Esophagus squamous epithelium (tissue), 5 donors: ENCODE results near the gene ABCC1. TPM values are rescaled to one million over a fixed set of nuclear protein-coding genes. Genes with fewer than 3 reads are reported as not detected.
A peak's percentile ranks its signal among the peaks of the same experiment; 100 is the strongest.

Source experiments
- DNase-seq: peaks from one replicate; lab custom pipeline; 2025; lab: John Stamatoyannopoulos, UW
- H3K27ac ChIP-seq, 4 donors: fragments of 200-600 bp; sonication (generic); one replicate each; pipeline ENCODE4 v1.5.1; 2016 to 2019; ENCODE audit warnings: mild to moderate bottlenecking in 1 of 4
- H3K27me3 ChIP-seq, 4 donors: fragments of 200-600 bp; sonication (generic); 1 replicate in 3 of 4; 2 replicates in 1 of 4; pipeline versions ENCODE4 v1.5.1 to v1.6.0; 2017 to 2021; ENCODE audit warnings: antibody characterized with exemption in 1 of 4
- H3K36me3 ChIP-seq, 3 donors: fragments of 200-600 bp; sonication (generic); one replicate each; pipeline ENCODE4 v1.5.1; 2016 to 2019
- H3K4me1 ChIP-seq, 3 donors: fragments of 200-600 bp; sonication (generic); one replicate each; pipeline ENCODE4 v1.5.1; 2017 to 2019
- H3K4me3 ChIP-seq, 4 donors: fragments of 200-600 bp; sonication (generic); 1 replicate in 3 of 4; 2 replicates in 1 of 4; pipeline ENCODE4 v1.5.1; 2016 to 2019; ENCODE audit warnings: mild to moderate bottlenecking in 2 of 4, moderate library complexity in 1 of 4
- H3K9me3 ChIP-seq, 3 donors: fragments of 200-600 bp; sonication (generic); one replicate each; pipeline ENCODE4 v1.5.1; 2016 to 2019
- POLR2A ChIP-seq, 4 donors: fragments of 450-650 bp; IDR thresholded peaks; one replicate each; pipeline ENCODE4 v1.6.1; 2017; ENCODE audit warnings: antibody characterized with exemption in 4 of 4, mild to moderate bottlenecking in 4 of 4, moderate library complexity in 3 of 4
- WGBS, 2 donors: methylation state at CpG; one replicate each; pipeline ENCODE4 v1.1.5; 2018; 5-methylcytosine and 5-hydroxymethylcytosine counted together
- intact Hi-C: fragments of 100-400 bp; cut with DNase I; formaldehyde crosslinking; loops from one replicate; pipeline ENCODE4 v1.15.0; 2022
- total RNA-seq, 4 donors: library from RNA; depleted of rRNA; stranded (reverse); fragments of >200 nt; gene quantifications; one replicate each; pipeline ENCODE4 v1.1.0, GENCODE V29; 2016
- TF ChIP-seq, protein P1 (sequence below), 6 experiments: fragments of 450-650 bp in 4 of 6; fragments of 200-600 bp in 2 of 6; sonication (generic) in 2 of 6; IDR thresholded peaks; one replicate each; pipeline ENCODE4 v1.5.1; 2016 to 2019; ENCODE audit warnings: antibody characterized with exemption in 6 of 6, mild to moderate bottlenecking in 4 of 6, moderate library complexity in 4 of 6
- donor health status: DM: yes; HTN: yes; CAD: no.

Gene ABCC1
- total RNA-seq, 4 donors from 2014 or later, result 22.9 to 56.7 (median 46.9) TPM

DNA sequence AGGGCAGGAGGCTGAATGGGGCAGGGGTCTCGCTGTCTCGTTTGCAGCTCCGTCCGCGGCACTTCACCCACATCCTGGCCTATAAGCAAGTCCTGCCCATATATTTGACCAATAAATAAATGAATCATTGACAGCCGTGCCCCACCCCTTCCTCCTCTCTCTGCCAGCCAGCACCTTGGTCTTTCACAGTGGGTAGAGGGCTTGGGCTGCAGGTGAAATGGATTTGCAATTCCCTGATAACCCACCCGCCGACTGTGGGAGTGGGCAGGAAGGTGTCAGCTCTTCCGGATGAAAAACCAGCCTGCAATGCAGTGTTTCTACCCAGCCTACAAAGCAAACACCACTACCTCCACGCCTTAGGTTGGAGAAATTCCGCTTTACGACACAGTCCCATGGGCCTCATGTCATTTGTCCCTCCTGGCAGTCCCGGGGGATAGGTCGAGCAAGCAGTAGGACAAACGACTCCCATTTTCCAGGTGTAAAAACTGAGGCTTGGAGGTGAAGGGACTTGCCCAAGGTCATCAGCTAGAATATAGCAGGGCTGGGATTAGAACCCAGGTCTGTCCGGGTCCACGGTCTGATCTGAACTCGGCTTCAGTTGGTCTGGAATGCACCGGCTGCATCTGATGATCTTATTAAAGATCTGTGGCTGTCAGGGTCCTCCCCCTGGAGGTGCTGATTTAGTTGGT, 79.0 kb downstream of the ABCC1 start:
- H3K27ac ChIP-seq, result peak overlapping the region in 3 of 4 donors; percentile 61 to 81 (median 70)
- 61 to 81% methylated on average over 8 to 14 of the region's 19 CpGs for WGBS, 2 donors
- no peak for DNase-seq
- TF ChIP-seq, protein P1, sequence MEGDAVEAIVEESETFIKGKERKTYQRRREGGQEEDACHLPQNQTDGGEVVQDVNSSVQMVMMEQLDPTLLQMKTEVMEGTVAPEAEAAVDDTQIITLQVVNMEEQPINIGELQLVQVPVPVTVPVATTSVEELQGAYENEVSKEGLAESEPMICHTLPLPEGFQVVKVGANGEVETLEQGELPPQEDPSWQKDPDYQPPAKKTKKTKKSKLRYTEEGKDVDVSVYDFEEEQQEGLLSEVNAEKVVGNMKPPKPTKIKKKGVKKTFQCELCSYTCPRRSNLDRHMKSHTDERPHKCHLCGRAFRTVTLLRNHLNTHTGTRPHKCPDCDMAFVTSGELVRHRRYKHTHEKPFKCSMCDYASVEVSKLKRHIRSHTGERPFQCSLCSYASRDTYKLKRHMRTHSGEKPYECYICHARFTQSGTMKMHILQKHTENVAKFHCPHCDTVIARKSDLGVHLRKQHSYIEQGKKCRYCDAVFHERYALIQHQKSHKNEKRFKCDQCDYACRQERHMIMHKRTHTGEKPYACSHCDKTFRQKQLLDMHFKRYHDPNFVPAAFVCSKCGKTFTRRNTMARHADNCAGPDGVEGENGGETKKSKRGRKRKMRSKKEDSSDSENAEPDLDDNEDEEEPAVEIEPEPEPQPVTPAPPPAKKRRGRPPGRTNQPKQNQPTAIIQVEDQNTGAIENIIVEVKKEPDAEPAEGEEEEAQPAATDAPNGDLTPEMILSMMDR (IDR thresholded peaks at IDR 0.05), result no peak
- TF ChIP-seq POLR2A (IDR thresholded peaks at IDR 0.05), result no peak
- H3K27me3 ChIP-seq, result no peaks in the 10 kb centered on the region
- peaks cover 0 to 44% (median 9%) of the 10 kb centered on the region in 3 donors for H3K36me3 ChIP-seq
- intact Hi-C loops, result no loop called here
- peaks cover 6 to 85% (median 44%) of the 10 kb centered on the region in 3 donors for H3K4me1 ChIP-seq
- no peaks in the 10 kb centered on the region for H3K9me3 ChIP-seq
- no peak overlapping the region for H3K4me3 ChIP-seq

DNA sequence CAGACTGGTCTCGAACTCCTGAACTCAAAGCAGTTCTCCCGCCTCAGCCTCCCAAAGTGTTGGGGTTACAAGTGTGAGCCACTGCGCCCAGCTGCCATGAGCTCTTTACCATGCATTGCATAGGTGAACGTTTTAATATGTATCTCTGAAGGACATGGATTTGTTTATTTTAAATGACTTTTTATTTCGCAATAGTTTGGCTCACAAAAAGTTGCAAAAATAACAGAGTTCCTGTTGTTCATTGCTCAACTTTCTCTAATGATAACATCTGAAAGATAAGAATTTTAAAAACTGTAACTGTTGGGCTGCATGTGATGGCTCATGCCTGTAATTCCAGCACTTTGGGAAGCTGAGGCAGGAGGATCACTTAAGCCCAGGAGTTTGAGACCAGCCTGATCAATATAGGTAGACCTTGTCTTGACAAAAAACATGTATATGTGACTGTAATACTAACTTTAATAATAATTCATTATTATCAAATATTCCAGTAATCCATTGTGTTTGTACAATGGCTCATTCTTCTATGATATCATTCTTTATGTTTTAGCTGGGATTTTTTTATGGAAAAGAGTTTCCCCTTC, 80.1 kb downstream of the ABCC1 start:
- intact Hi-C loops, result no loop called here
- peaks cover 6 to 78% (median 44%) of the 10 kb centered on the region in 3 donors for H3K4me1 ChIP-seq
- H3K9me3 ChIP-seq, result no peaks in the 10 kb centered on the region
- peaks cover 0 to 49% (median 9%) of the 10 kb centered on the region in 3 donors for H3K36me3 ChIP-seq
- 68 to 77% methylated on average over 5 of the region's 5 CpGs for WGBS, 2 donors
- TF ChIP-seq, protein P1 (IDR thresholded peaks at IDR 0.05), result no peak
- no peak for TF ChIP-seq POLR2A (IDR thresholded peaks at IDR 0.05)
- no peaks in the 10 kb centered on the region for H3K27me3 ChIP-seq
- H3K4me3 ChIP-seq, result no peak overlapping the region
- peak overlapping the region; percentile 4 to 81 (median 58) for H3K27ac ChIP-seq
- DNase-seq, result no peak

DNA sequence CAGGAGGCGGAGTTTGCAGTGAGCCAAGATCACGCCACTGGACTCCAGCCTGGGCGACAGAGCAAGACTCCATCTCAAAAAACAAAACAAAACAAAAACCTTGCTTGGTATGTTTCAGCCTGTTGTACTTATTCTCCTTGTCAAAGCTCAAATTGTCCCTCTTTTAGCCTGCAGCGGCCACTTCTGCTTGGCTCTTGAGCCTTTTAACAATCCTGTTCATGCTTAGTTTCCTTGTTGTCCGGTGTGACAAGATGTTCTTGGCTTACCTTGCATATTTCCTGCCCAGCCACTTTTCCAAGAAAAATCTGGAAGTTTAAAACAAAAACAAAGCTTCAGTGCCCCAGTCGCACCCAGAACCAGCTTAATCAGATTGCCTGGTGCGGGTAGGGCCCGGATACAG, 81.0 kb downstream of the ABCC1 start:
- Histone ChIP-seq H3K4me1 (peaks cover 6 to 69% (median 37%) of the 10 kb centered on the region in 3 donors), H3K27ac (peak overlapping the region; percentile 4 to 81 (median 58)), H3K4me3 (no peak overlapping the region), H3K27me3 (no peaks in the 10 kb centered on the region), H3K36me3 (peaks cover 2 to 59% (median 10%) of the 10 kb centered on the region in 3 donors), H3K9me3 (no peaks in the 10 kb centered on the region)
- intact Hi-C loops, result no loop called here
- no peak for DNase-seq
- TF ChIP-seq, protein P1 (IDR thresholded peaks at IDR 0.05), result no peak
- no peak for TF ChIP-seq POLR2A (IDR thresholded peaks at IDR 0.05)
- WGBS, 2 donors, result 79 to 91% methylated on average over 8 of the region's 8 CpGs

DNA sequence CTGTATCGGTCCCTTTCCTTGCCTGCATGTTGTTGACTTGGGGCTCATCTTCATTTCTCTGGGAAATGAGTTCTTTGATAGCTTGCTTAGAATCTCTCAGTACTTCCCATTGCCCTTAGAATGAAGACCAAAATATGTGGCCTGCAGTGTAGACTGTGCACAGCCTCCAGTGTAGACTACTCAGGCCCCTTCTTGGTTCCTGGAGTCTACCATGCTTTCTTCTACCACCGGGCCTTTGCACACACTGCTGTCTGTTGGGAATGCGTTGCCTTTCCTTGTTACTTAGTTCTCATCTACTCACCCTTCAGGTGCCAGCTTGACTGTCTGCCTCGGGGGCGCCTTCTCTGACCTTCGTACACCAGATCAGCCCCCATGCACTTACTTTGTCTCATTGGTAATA, 82.0 kb downstream of the ABCC1 start:
- no peaks in the 10 kb centered on the region for H3K27me3 ChIP-seq
- H3K4me1 ChIP-seq, result peaks cover 9 to 59% (median 30%) of the 10 kb centered on the region in 3 donors
- WGBS, 2 donors, result 89 to 96% methylated on average over 6 of the region's 6 CpGs
- intact Hi-C loops, result no loop called here
- H3K27ac ChIP-seq, result peak overlapping the region in 2 of 4 donors; percentile 61 to 81
- no peaks in the 10 kb centered on the region for H3K9me3 ChIP-seq
- peaks cover 10 to 68% (median 20%) of the 10 kb centered on the region in 3 donors for H3K36me3 ChIP-seq
- H3K4me3 ChIP-seq, result no peak overlapping the region
- TF ChIP-seq, protein P1 (IDR thresholded peaks at IDR 0.05), result no peak
- TF ChIP-seq POLR2A (IDR thresholded peaks at IDR 0.05), result no peak
- no peak for DNase-seq
